ENCODE results near the gene LRMDA.

- TF ChIP-seq CTCF (IDR thresholded peaks at IDR 0.05) (no peak), EZH2 (IDR thresholded peaks at IDR 0.05; ENCODE audit: borderline replicate concordance, insufficient read depth, low read depth, low read length, poor library complexity, severe bottlenecking) (no peak)
Measured at GRCh38 chr10:75654171-75654771, 222.8 kb downstream of the LRMDA start.
